ENCODE measurements around the gene PDZD2.
"Not testable (repeated sequence)": the region's sequence is repeated elsewhere in the genome, so short reads cannot be mapped to it uniquely, and the experiment has no call there.

Gene PDZD2

DNA sequence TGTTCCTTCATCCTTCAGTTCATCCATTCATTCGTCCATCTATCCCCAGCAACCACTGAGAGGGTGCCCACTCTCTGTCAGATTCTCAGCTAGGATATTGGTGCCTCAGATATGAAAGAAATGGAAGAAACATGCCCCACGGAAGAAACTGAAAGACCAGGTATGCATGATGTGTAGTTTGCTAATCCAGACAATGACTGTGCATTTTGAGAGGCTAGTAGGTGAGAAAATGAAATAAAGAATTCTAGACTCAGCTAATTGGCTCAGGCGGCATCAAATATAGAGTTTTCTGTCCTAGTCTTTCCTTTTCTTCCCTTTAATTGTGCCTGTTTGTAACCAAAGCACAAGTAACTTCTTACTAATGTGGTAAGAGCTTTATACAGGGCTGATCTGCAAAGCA lies 104.7 kb downstream of the PDZD2 start:
- DNase-seq = no peak

DNA sequence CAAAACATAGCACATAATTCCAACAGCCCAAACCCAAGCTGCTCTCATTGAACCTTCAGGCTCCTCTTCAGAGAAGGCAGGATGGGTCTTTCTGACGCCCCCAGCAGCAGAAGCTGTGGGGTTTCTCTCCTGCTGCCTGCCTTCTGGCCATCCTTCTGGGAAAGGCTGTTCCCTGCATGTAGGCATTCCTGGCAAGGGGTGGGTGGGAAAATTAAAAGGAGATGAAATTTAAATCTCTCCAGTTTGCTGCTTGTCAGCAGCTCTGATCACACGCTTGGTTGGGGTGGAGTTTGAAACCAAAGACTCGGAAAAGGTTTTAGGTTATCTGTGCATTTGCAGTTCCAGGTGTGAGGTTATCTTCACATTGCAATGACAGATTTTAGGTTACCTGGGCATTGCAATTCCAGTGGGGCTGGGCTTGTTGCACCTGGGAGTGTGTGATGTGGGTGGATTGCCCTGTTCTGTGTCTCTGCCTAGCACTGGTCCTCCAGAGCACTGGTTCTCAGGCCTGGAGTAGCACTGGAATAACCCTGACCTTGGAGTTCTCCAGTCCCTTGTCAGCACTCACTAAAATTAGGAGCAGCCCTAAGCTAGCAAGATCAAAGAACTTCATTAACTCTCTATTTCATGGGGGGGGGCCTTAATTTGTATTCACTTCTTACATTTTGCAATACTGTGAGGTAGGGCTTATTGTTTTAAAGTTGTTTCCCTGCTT lies 109.7 kb downstream of the PDZD2 start:
- no peak for DNase-seq

GRCh38 chr5:31750215-31750614 lies 111.3 kb downstream of the PDZD2 start:
- no peak for DNase-seq

DNA sequence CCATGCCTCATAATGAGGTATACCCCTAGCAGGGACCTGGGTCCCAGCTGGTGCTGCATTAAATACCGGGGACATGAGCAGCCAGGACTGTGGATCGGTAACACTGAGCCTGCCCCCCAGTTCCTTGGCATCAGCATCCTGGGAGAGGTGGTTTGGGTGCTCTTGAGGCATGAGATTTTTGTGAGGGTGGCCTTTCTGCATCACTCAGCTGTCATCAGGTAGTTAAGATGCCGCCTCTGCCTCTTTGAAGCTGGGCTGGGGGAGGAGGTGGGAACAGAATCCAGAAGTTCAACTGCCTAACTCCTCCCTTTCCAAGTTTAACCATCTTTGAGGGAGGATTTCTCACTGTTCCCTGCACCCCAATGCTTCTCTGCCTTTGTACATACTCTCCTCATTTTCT lies 112.7 kb downstream of the PDZD2 start:
- no peak for DNase-seq

GRCh38 chr5:31753700-31754357 lies 114.9 kb downstream of the PDZD2 start:
- no peak for DNase-seq

GRCh38 chr5:31754358-31754704 lies 115.4 kb downstream of the PDZD2 start:
- DNase-seq = no peak

DNA sequence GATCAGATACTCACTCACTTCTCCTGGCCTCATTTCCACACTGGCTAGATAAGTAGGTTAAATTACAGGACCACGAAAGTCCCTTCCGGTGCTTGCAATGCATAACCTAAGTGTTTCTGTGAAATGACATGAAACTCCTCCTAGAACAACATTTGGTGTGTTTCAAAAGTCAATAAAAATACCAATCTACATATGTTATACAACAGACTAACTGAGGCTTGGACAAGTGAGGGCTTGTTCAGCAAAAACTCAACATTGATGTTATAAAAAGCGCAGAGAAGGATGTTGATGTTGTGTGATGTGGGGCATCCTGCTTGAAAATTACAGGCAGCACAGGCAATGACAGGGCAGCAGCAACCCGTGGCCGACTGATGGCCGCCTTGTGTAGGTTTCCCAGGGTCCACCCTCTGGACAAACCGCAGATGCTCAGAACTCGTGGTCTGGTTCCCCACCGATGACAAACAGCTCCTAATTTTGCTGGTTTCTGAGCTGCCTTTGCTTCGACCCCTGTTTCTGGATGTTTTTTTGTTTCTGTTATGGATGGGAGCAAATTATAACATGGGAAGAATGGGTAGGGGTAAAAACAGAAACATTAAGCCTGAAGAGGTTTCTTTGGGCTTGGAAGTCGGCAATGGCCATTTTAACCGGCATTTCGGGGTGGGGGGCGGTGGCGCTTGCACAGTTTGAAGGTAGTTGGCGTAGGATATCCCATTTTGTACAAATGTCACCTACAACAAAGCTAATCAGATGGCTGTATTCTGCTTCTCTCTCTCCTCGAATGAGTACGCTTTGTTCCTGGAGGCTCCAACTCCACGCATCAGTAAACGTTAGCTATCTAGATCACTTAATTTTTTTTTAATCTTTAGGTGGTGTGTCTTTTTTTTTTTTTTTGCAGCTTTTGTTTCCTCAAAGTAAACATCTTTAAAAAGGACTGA lies 116.1 kb downstream of the PDZD2 start:
- peak; percentile 5 for DNase-seq

GRCh38 chr5:31755676-31756230 lies 116.8 kb downstream of the PDZD2 start:
- DNase-seq = no peak

DNA sequence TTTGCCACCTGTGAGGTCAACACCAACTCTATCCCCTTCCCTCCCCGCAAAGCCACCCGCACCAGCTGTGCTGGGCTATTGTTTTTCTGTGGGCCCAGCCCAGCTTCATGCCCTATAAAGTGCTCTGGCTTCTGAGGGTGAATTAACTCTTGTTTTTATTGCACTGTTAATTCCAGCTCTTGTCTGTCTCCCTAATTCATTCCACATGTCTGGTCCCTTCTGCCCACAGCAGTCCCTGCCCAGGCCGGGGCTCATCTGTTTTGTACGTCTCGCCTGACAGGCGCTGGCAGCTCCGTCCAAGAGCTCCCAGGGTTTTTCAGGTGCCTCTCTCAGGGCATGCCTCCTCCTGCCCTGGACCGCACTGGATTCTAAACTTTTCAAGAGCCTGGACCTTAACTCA lies 118.9 kb downstream of the PDZD2 start:
- no peak for DNase-seq

DNA sequence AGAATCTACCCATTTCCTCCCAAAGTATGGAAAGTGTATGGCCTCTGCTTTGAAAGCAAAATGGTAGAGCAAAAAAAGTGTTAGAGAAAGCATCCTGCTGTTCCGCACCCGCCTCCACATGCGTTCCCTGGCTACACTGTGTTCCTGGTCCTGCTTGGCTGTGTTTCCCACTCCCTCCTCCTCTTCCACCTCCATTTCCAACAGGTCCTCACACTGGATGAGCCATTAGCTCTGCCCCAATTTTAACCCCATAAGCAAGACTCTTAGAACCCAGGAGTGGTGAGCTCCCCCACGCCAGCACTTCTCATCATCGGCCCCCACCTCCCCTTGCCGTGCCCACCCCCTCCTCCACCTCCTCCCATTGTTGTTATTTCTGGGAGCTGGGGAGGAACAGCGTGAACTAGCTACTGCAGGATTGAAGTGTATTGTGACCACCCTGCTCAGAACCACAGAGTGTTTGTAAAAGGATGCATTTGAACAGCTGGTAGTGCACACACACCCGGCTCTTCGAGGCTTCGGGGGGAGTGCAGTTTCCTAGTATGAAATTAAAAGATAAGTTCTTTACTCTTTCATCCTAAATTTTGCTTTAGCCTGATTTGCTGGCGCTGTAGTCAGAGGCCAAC lies 120.0 kb downstream of the PDZD2 start:
- no peak for DNase-seq

DNA sequence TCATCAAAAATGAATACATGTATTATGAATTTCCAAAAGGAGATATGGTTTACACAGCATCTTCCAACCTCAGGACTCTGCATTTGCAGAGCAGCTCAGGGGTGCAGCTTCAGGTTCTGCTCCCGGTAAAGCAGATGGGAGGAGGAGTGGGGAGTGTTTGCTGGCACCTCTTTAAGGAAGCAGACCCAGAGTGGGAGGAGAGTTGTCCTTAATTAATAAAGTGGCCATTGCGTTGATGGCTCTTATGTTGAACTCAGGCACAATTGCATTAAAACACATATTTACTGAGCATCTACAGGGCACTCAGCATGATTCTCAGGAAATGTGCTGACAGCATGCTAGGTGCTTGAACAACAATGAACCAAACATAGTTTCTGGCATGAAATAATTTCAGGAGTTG lies 121.0 kb downstream of the PDZD2 start:
- DNase-seq = no peak

GRCh38 chr5:31761877-31762276 lies 122.9 kb downstream of the PDZD2 start:
- DNase-seq = no peak

- DNase-seq = no peak
Observed at GRCh38 chr5:31763424-31763823, 124.5 kb downstream of the PDZD2 start.

DNA sequence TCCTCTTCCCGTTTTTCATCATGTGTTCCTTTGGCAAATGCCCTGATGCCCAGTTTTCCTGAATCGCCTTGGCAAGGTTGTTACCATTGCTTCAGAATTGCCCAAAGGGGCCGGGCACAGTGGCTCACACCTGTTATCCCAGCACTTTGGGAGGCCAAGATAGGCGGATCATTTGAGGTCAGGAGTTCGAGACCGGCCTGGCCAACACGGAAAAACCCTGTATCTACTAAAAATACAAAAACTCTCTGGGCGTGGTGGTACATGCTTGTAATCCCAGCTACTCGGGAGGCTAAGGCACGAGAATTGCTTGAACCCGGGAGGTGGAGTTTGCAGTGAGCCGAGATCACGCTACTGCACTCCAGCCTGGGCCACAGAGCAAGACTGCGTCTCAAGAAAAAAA lies 125.8 kb downstream of the PDZD2 start:
- not testable (repeated sequence) for DNase-seq

DNA sequence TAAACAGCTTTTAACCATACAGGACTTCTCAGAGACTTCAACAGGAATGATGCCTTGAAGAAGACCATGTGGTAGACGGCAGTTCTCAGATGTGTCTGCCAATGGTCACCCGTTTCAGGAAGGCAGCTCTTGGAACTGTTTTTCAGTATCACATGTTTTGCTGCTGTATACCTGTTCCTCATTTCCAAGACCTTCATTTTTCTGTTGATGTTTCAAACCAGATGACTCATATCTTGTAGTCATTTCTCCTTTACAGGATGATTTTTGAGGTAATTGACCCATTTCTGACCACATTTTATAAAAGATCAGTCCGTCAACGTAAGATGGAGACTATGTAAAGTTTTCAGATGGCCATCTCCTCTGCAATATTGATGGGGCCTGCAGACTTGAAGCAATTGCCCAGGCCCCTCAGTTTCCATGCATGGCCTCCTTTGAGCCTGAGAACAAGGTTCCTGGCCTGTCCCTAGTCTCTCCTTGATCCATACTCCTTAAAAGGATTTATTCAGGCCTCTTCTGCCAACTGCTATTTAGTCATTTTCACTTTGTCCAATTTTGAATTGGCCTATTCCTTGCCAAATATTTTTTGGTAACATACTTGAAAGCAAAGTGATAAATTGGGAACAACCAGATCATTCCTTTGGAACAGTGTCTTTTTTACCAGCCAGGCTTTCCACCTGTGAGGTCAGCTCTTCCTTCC lies 128.6 kb downstream of the PDZD2 start:
- DNase-seq = no peak

DNA sequence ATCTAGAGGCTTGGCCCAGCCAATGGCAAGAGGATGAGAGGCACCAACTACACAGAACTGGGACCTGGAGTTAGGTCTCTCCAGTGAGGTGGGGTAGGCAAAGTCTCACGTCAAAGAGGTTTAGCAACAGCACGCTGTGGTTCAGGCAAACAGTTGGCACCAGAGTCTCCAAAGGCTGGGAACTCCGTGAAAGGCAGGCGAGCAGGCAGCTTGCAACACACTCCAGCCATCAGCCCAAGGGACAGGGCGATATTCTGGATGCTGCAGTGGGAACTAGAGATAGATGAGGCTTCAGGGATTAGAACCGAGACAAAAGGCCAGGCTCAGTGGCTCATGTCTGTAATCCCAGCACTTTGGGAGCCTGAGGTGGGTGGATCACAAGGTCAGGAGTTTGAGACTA lies 129.1 kb downstream of the PDZD2 start:
- no peak for DNase-seq

- no peak for DNase-seq
Observed at GRCh38 chr5:31768784-31769183, 129.9 kb downstream of the PDZD2 start.

GRCh38 chr5:31769530-31769929 lies 130.6 kb downstream of the PDZD2 start:
- DNase-seq = no peak

DNA sequence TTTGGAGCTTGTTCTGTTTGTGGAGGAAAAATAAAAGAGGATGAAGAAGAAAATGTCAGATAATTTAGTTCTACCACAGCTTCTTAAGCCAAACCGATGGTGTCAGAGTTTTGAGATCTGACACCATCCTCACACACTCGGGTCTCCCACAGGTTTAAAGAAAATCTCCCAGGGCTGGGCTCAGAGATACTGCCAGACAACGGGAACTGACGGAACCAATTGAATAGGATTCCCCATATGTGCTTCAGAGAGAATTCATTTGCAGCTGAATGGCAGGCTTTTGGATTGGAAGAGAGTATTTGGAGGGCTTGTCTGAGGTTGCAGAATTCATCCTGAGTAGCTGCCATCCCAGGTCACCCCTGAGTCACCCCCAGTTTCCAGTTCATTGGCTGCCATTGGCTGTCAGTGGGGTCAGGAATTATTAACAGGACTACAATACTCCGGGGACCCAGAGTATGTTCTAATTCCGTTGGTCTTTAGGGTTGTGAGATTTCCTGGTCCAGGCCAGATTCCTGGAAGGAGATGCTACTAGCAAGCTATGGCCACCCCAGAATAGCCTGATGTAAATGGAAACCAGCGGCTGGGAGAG lies 131.3 kb downstream of the PDZD2 start:
- DNase-seq = no peak

DNA sequence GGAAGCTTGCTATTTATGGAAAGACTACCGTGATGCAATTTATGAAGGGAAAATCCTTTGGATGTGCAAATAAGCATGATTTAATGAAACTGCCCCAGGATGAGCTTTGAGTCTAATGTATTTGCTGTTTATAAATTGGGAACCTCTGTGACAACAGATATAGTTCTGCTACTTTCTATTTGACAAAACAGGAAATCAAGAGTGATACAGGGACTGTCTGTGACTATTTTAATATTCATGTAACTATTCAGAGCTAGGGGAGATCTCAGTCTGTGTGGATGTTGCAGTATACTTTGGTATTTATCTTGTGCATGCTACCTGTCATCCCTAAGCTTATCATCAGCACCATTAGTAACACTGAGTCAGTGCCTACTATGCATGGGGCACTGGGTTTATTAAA lies 132.1 kb downstream of the PDZD2 start:
- DNase-seq = no peak

- DNase-seq = no peak
Observed at GRCh38 chr5:31771500-31771899, 132.6 kb downstream of the PDZD2 start.

DNA sequence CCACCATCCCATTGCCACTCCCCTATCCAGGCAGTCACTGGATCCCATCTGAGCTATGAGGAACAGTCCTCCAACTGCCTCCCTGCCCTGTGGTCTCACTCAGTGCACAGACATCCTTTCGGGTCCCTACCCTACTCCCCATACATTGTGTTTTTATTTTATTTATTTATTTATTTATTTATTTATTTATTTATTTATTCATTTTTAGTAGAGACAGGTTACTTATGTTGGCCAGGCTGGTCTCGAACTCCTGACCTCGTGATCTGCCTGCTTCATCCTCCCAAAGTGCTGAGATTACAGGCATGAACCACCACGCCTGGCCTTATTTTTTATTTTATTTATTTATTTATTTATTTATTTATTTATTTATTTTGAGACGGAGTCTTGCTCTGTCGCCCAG lies 137.4 kb downstream of the PDZD2 start:
- not testable (repeated sequence) for DNase-seq

Measured in kidney glomerular epithelial cell (primary cell).